Suprapubic skin (tissue), 4 donors: Measurements from ENCODE around the gene ZNF652.

ENCODE experiments used
- EP300 ChIP-seq: sonication (generic); formaldehyde crosslinking; IDR thresholded peaks from one replicate; pipeline ENCODE4 v1.6.1; 2017; ENCODE audit warnings: antibody characterized with exemption
- POLR2A ChIP-seq, 2 donors: fragments of 450-650 bp; IDR thresholded peaks; one replicate each; pipeline ENCODE4 v1.6.1; 2017; ENCODE audit warnings: antibody characterized with exemption in 2 of 2, mild to moderate bottlenecking in 2 of 2, moderate library complexity in 2 of 2
- POLR2AphosphoS5 ChIP-seq, 3 donors: sonication (generic); formaldehyde crosslinking; IDR thresholded peaks; one replicate each; pipeline ENCODE4 v1.6.1; 2017; ENCODE audit warnings: antibody characterized with exemption in 3 of 3
- TF ChIP-seq, protein P1 (sequence below), 2 donors: fragments of 200-600 bp in 1 of 2; fragments of 450-650 bp in 1 of 2; sonication (generic) in 1 of 2; IDR thresholded peaks; one replicate each; pipeline ENCODE4 v1.5.1; 2016 to 2019; ENCODE audit warnings: antibody characterized with exemption in 2 of 2, mild to moderate bottlenecking in 1 of 2, moderate library complexity in 1 of 2

DNA sequence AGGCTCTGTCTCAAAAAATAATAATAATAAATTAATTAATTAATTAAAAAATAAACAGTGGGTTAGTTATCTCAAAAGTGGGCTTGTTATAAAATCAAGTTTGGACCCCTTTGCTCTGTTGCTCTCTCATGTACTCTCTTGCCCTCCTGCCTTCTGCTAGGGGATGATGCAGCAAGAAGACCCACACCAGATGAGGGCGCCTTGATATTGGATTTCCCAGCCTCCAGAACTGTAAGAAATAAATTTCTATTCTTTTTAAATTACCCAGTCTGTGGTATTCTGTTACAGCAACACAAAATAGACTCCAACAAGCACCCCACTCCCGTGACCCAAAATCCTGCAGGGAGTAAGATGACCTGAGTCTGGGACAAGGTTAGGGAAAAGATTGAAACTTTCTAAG is 2.1 kb upstream of the ZNF652 start:
- TF ChIP-seq, protein P1, sequence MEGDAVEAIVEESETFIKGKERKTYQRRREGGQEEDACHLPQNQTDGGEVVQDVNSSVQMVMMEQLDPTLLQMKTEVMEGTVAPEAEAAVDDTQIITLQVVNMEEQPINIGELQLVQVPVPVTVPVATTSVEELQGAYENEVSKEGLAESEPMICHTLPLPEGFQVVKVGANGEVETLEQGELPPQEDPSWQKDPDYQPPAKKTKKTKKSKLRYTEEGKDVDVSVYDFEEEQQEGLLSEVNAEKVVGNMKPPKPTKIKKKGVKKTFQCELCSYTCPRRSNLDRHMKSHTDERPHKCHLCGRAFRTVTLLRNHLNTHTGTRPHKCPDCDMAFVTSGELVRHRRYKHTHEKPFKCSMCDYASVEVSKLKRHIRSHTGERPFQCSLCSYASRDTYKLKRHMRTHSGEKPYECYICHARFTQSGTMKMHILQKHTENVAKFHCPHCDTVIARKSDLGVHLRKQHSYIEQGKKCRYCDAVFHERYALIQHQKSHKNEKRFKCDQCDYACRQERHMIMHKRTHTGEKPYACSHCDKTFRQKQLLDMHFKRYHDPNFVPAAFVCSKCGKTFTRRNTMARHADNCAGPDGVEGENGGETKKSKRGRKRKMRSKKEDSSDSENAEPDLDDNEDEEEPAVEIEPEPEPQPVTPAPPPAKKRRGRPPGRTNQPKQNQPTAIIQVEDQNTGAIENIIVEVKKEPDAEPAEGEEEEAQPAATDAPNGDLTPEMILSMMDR (IDR thresholded peaks at IDR 0.05), result no peak
- TF ChIP-seq POLR2A (IDR thresholded peaks at IDR 0.05) (no peak), POLR2AphosphoS5 (IDR thresholded peaks at IDR 0.05) (no peak), EP300 (no peak)
